Stomach (tissue), 4 donors: ENCODE measurements around the gene NDNF.

ENCODE experiments used
- EP300 ChIP-seq: sonication (generic); formaldehyde crosslinking; IDR thresholded peaks from one replicate; pipeline ENCODE4 v1.6.1; 2017; ENCODE audit warnings: antibody characterized with exemption
- POLR2A ChIP-seq, 4 donors: fragments of 450-650 bp; IDR thresholded peaks; one replicate each; pipeline ENCODE4 v1.6.1; 2016; ENCODE audit warnings: antibody characterized with exemption in 4 of 4, control low read depth in 2 of 4, mild to moderate bottlenecking in 1 of 4, moderate library complexity in 1 of 4
- POLR2AphosphoS5 ChIP-seq, 3 donors: sonication (generic); formaldehyde crosslinking; IDR thresholded peaks; one replicate each; pipeline ENCODE4 v1.6.1; 2016; ENCODE audit warnings: antibody characterized with exemption in 3 of 3
- TF ChIP-seq, protein P1 (sequence below), 7 experiments: fragments of 450-650 bp in 4 of 7; fragments of 200-600 bp in 3 of 7; sonication (generic) in 3 of 7; IDR thresholded peaks; one replicate each; pipeline ENCODE4 v1.5.1; 2016 to 2019; ENCODE audit warnings: antibody characterized with exemption in 7 of 7, control low read depth in 2 of 7, mild to moderate bottlenecking in 1 of 7

DNA sequence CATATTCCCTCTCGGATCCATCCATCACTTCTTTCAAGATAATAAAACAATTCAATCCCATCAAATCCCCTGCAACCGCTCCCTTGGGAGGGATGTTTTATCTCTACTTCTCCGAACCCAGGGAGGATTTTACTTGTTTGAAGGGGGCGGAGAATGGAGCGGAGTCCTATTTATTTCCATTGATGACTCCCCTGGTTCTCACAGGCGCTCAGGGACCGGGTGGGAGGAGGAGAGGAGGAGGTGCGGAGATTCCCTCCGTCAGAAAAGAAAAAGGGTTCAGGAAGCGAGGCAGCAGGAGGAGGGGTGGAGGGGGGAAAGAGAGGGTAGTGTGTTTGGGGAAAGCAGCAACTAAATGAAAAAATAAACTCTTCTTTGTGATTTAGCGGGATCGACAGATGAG, 2.1 kb downstream of the NDNF start:
- TF ChIP-seq, protein P1, sequence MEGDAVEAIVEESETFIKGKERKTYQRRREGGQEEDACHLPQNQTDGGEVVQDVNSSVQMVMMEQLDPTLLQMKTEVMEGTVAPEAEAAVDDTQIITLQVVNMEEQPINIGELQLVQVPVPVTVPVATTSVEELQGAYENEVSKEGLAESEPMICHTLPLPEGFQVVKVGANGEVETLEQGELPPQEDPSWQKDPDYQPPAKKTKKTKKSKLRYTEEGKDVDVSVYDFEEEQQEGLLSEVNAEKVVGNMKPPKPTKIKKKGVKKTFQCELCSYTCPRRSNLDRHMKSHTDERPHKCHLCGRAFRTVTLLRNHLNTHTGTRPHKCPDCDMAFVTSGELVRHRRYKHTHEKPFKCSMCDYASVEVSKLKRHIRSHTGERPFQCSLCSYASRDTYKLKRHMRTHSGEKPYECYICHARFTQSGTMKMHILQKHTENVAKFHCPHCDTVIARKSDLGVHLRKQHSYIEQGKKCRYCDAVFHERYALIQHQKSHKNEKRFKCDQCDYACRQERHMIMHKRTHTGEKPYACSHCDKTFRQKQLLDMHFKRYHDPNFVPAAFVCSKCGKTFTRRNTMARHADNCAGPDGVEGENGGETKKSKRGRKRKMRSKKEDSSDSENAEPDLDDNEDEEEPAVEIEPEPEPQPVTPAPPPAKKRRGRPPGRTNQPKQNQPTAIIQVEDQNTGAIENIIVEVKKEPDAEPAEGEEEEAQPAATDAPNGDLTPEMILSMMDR (IDR thresholded peaks at IDR 0.05): no peak
- no peak for TF ChIP-seq POLR2A (IDR thresholded peaks at IDR 0.05)
- TF ChIP-seq EP300: no peak
- TF ChIP-seq POLR2AphosphoS5 (IDR thresholded peaks at IDR 0.05): no peak
